Hepatocyte (in vitro differentiated cells): ENCODE results near the gene PTPRK.

ENCODE experiments used
- CTCF ChIP-seq: fragments of 200-600 bp; sonication (generic); IDR thresholded peaks from 2 replicates; pipeline ENCODE4 v1.5.1; 2016; ENCODE audit warnings: antibody characterized with exemption, mild to moderate bottlenecking; ENCODE audit not compliant: poor library complexity
- EZH2 ChIP-seq: fragments of 200-600 bp; sonication (generic); IDR thresholded peaks from 2 replicates; pipeline ENCODE4 v1.6.1; 2016; ENCODE audit warnings: antibody characterized with exemption, mild to moderate bottlenecking, borderline replicate concordance
- EZH2phosphoT487 ChIP-seq: fragments of 200-600 bp; sonication (generic); IDR thresholded peaks from one replicate; pipeline ENCODE4 v1.6.1; 2018; ENCODE audit warnings: antibody characterized with exemption, mild to moderate bottlenecking, low read depth, moderate library complexity; ENCODE audit not compliant: unreplicated experiment, severe bottlenecking

- peak; percentile 12 for TF ChIP-seq CTCF
- TF ChIP-seq EZH2 = no peak
- no peak for TF ChIP-seq EZH2phosphoT487
These were observed 224.7 kb downstream of the PTPRK start for GRCh38 chr6:128295670-128296069.
